Measurements from ENCODE around the gene MAN2A2. TPM values are rescaled to one million over a fixed set of nuclear protein-coding genes. Genes with fewer than 3 reads are reported as not detected.
"Not testable (repeated sequence)": the region's sequence is repeated elsewhere in the genome, so short reads cannot be mapped to it uniquely, and the experiment has no call there.

Gene MAN2A2
- total and polyA plus RNA-seq, 8 donors = 46.1 to 86.3 (median 59.4) TPM

DNA sequence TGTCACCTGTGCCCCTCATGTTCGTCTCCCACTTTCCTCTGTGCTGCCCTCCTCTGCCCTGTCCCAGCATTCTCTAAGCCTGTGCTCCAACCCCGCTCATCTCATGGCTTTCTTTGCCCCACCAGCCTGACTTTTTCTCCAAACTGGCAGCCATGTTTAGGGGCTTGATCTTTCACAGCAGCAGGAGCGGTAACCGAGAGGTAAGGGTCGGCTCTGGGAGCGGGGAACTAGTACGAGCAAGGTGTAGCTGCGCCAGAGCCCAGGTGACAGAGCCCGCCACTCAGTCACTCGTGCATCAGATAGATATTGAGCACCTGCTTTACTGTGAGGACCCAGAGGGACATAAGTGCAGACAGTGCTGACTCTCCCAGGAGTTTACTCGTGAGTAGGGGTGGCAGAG, 13.4 kb downstream of the MAN2A2 start:
- Histone ChIP-seq H3K4me1 (peaks cover 0 to 45% of the 10 kb centered on the region in 2 donors), H3K4me3 (peak overlapping the region in 1 of 2 donors; percentile 38), H3K36me3 (peaks cover 0 to 100% of the 10 kb centered on the region in 2 donors), H3K27ac (peak overlapping the region in 1 of 2 donors; percentile 88), H3K27me3 (no peaks in the 10 kb centered on the region), H3K9me3 (no peaks in the 10 kb centered on the region)
- TF ChIP-seq CTCF (IDR thresholded peaks at IDR 0.05) = no peak
- ATAC-seq (no peak), DNase-seq (no peak)
- intact Hi-C loops (cut with DNase I) = no loop called here

- no peak for TF ChIP-seq CTCF (IDR thresholded peaks at IDR 0.05)
- Histone ChIP-seq H3K4me1 (peaks cover 0 to 40% of the 10 kb centered on the region in 2 donors), H3K27me3 (no peaks in the 10 kb centered on the region), H3K4me3 (no peak overlapping the region), H3K9me3 (no peaks in the 10 kb centered on the region), H3K27ac (no peak overlapping the region), H3K36me3 (peaks cover 0 to 100% of the 10 kb centered on the region in 2 donors)
- DNase-seq = no peak
- intact Hi-C loops (cut with DNase I) = no loop called here
- no peak for ATAC-seq
Observed at GRCh38 chr15:90917569-90917968, 14.5 kb downstream of the MAN2A2 start.

DNA sequence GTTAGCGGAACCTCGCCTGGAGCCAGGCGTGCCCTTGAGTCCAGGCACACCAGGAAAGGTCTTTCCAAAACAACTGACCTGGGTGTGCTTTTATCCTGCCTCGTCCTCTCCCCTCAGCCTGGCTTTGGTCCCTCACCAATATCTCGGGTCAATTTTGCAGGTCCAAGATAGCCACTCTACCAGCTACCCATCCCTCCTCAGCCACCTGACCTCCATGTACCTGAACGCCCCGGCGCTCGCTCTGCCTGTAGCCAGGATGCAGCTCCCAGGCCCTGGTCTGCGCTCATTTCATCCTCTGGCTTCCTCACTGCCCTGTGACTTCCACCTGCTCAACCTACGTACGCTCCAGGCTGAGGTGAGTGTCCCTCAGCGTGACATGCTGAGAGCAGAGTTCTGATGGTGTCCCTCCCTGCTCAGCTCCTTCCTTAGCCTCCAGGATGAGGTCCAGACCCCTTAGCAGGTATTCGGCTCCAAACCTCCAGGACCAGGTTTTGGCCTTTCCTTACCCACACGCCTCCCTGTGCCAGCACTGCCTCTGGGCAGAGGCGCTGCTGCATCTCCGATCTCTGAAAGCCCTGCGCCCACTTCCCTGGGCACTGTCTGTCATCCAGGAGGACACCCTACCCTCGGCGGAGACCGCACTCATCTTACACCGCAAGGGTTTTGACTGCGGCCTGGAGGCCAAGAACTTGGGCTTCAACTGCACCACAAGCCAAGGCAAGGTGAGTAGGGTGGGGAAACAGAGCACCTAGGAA, 15.1 kb downstream of the MAN2A2 start:
- no peaks in the 10 kb centered on the region for H3K27me3 ChIP-seq
- no peak for TF ChIP-seq CTCF (IDR thresholded peaks at IDR 0.05)
- DNase-seq = no peak
- H3K9me3 ChIP-seq = no peaks in the 10 kb centered on the region
- peaks cover 0 to 94% of the 10 kb centered on the region in 2 donors for H3K36me3 ChIP-seq
- H3K4me3 ChIP-seq = no peak overlapping the region
- peaks cover 0 to 34% of the 10 kb centered on the region in 2 donors for H3K4me1 ChIP-seq
- H3K27ac ChIP-seq = no peak overlapping the region
- intact Hi-C loops (cut with DNase I) = no loop called here
- ATAC-seq = no peak

DNA sequence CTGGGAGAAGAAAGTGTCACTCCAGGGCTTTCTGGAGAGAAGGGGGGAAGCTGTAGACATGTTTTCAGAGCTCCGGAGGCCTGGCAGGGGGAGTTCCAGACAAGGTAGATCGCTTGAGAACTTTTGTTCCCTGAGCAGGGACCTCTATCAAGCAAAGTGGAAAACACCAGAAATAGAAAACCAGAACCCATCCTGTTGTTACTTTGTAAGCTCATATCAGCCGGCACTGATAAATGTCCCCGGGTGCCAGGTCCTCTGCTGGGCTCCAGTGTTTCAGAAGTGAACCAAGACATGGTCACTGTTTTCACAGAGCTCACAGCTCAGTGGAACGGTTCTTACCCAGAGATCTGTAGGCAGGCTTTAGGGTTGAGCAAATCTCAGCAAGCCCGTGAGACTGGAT, 15.7 kb downstream of the MAN2A2 start:
- no peak for DNase-seq
- Histone ChIP-seq H3K4me1 (peaks cover 0 to 28% of the 10 kb centered on the region in 2 donors), H3K4me3 (no peak overlapping the region), H3K9me3 (no peaks in the 10 kb centered on the region), H3K27ac (no peak overlapping the region), H3K36me3 (peaks cover 0 to 88% of the 10 kb centered on the region in 2 donors), H3K27me3 (no peaks in the 10 kb centered on the region)
- no peak for TF ChIP-seq CTCF (IDR thresholded peaks at IDR 0.05)
- ATAC-seq = no peak
- intact Hi-C loops (cut with DNase I) = no loop called here

- DNase-seq (no peak), ATAC-seq (no peak)
- Histone ChIP-seq H3K9me3 (no peaks in the 10 kb centered on the region), H3K4me3 (no peak overlapping the region), H3K36me3 (peaks cover 0 to 58% of the 10 kb centered on the region in 2 donors), H3K4me1 (no peaks in the 10 kb centered on the region), H3K27ac (no peak overlapping the region), H3K27me3 (no peaks in the 10 kb centered on the region)
- no peak for TF ChIP-seq CTCF (IDR thresholded peaks at IDR 0.05)
- intact Hi-C loops (cut with DNase I) = no loop called here
Observed at GRCh38 chr15:90921887-90922286, 18.8 kb downstream of the MAN2A2 start.

- ATAC-seq; H3K9me3 ChIP-seq; H3K4me3 ChIP-seq; H3K27me3 ChIP-seq; H3K27ac ChIP-seq; H3K4me1 ChIP-seq; intact Hi-C loops (cut with DNase I): not testable (repeated sequence)
- DNase-seq = peak in 1 of 4 donors; percentile 19
- peaks cover 0 to 48% of the 10 kb centered on the region in 2 donors for H3K36me3 ChIP-seq
Observed at GRCh38 chr15:90922712-90923322, 19.7 kb downstream of the MAN2A2 start.

All from left lung (tissue), 10 donors.